MM.1S (cell line): ENCODE results near the gene PARVA.

Experiments used
- EZH2 ChIP-seq: fragments of 300-600 bp; sonication (generic); optimal IDR thresholded peaks from 2 replicates; pipeline ENCODE3; 2017; ENCODE audit warnings: low read depth, mild to moderate bottlenecking, antibody characterized with exemption, low read length, mixed read lengths
- TF ChIP-seq, protein P1 (sequence below): fragments of 300-600 bp; sonication (generic); IDR thresholded peaks from 2 replicates; pipeline ENCODE4 v1.5.1; 2016; ENCODE audit warnings: antibody characterized with exemption, low read length, mixed read lengths

DNA sequence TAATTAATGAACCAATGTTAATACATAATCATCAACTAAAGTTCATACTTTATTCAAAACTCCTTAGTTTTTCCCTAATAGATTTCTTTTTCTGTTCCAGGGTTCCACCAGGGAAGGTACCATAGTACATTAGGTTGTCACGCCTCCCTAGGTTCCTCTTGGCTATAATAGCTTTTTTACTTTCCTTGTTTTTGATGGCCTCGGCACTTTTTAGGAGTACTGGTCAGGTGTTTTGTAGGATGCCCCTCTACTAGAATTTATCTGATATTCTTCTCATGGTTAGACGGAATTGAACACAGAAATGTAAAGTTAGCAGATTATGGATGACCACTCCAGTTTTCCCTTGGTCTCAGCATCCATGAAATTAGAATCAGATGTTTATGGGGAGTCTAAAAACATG is 34.0 kb downstream of the PARVA start:
- TF ChIP-seq, protein P1, sequence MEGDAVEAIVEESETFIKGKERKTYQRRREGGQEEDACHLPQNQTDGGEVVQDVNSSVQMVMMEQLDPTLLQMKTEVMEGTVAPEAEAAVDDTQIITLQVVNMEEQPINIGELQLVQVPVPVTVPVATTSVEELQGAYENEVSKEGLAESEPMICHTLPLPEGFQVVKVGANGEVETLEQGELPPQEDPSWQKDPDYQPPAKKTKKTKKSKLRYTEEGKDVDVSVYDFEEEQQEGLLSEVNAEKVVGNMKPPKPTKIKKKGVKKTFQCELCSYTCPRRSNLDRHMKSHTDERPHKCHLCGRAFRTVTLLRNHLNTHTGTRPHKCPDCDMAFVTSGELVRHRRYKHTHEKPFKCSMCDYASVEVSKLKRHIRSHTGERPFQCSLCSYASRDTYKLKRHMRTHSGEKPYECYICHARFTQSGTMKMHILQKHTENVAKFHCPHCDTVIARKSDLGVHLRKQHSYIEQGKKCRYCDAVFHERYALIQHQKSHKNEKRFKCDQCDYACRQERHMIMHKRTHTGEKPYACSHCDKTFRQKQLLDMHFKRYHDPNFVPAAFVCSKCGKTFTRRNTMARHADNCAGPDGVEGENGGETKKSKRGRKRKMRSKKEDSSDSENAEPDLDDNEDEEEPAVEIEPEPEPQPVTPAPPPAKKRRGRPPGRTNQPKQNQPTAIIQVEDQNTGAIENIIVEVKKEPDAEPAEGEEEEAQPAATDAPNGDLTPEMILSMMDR, result no peak
- no peak for TF ChIP-seq EZH2
